ENCODE data around the gene OSTF1. TPM values are rescaled to one million over a fixed set of nuclear protein-coding genes. Genes with fewer than 3 reads are reported as not detected.
A peak's percentile ranks its signal among the peaks of the same experiment; 100 is the strongest.

Gene OSTF1
- total RNA-seq, 1 donor from 2014 or later = 18.9 TPM

DNA sequence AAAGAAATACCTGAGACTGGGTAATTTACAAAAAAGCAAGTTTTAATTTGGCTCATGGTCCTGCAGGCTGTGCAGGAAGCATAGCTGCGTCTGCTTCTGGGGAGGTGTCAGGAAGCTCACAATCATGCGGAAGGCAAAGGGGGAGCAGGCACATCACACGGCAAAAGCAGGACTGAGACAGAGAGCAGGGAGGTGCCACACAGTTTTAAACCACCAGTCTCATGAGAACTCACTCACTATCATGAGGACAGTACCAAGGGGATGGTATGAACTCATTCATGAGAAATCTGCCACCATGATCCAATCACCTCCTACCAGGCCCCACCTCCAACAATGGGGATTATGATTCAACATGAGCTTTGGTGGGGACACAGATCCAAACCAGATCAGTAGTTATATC lies 96.2 kb downstream of the OSTF1 start:
- DNase-seq = no peak
- Histone ChIP-seq H3K4me3 (no peak overlapping the region), H3K27me3 (ENCODE audit: low read depth) (no peaks in the 10 kb centered on the region), H3K9me3 (replicated peaks) (no peaks in the 10 kb centered on the region), H3K36me3 (peaks cover 11% of the 10 kb centered on the region), H3K4me1 (no peaks in the 10 kb centered on the region), H3K27ac (replicated peaks) (no peak overlapping the region)
- TF ChIP-seq, protein P1, sequence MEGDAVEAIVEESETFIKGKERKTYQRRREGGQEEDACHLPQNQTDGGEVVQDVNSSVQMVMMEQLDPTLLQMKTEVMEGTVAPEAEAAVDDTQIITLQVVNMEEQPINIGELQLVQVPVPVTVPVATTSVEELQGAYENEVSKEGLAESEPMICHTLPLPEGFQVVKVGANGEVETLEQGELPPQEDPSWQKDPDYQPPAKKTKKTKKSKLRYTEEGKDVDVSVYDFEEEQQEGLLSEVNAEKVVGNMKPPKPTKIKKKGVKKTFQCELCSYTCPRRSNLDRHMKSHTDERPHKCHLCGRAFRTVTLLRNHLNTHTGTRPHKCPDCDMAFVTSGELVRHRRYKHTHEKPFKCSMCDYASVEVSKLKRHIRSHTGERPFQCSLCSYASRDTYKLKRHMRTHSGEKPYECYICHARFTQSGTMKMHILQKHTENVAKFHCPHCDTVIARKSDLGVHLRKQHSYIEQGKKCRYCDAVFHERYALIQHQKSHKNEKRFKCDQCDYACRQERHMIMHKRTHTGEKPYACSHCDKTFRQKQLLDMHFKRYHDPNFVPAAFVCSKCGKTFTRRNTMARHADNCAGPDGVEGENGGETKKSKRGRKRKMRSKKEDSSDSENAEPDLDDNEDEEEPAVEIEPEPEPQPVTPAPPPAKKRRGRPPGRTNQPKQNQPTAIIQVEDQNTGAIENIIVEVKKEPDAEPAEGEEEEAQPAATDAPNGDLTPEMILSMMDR (IDR thresholded peaks at IDR 0.05; ENCODE audit: borderline replicate concordance) = no peak
- intact Hi-C loops (cut with micrococcal nuclease) = no loop called here

DNA sequence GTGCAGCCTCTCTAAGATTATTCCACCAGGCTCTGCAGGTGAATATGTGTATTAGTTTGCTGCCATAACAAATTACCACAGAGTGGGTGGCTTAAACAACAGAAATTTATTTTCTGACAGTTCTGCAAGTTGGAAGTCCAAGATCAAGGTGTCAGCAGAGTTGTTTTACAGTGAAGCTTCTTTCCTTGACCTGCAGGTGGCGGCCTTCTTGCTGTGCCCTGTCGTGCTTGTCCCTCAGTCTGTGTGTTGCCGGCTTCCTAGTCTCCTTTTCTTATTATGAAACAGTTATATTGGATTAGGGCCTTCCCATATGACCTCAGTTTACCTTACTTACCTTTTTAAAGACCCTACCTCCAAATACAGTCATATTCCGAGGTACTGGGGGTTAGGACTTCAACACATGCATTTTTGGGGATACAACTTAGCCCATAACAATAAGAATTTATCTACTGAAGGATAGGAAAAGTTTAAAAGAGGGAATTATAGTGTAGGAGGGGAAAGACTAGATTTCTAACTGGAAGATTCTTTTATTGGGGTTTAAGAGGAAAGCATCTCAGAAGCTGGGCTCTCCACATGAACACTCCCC lies 97.4 kb downstream of the OSTF1 start:
- TF ChIP-seq, protein P1 (IDR thresholded peaks at IDR 0.05; ENCODE audit: borderline replicate concordance) = peak; percentile 62
- intact Hi-C loops (cut with micrococcal nuclease) = no loop called here
- no peaks in the 10 kb centered on the region for H3K4me1 ChIP-seq
- peaks cover 6% of the 10 kb centered on the region for H3K36me3 ChIP-seq
- H3K4me3 ChIP-seq = no peak overlapping the region
- H3K27me3 ChIP-seq (ENCODE audit: low read depth) = no peaks in the 10 kb centered on the region
- DNase-seq = no peak
- no peak overlapping the region for H3K27ac ChIP-seq (replicated peaks)
- no peaks in the 10 kb centered on the region for H3K9me3 ChIP-seq (replicated peaks)

DNA sequence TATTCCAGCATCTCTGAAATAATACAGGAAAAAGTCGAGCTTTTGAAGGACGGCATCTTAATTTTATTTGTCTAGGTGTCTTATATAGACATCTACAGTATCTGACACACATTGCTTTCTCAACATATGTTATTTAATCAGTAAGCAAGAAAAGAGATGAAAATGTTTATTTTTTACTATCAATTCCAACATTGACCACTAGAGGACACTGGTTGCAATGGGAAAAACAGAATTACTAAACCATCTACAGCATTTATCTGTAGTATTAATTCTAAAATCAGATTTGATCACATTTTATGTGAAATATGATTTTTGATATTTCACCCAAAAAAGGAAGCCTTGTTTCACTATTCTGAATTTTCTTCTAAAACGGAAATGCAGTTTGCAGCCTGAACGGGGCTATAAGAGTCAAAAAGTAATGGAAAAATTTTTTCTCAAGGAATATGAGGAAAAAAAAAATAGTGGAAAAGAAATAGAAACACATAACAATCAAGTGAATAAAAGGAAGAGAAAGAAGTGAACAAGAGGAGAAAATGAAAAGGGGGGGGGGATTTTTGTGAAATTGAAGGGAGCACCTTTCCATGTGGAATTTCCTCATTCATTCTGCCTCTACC lies 98.6 kb downstream of the OSTF1 start:
- H3K4me3 ChIP-seq = no peak overlapping the region
- peaks cover 6% of the 10 kb centered on the region for H3K36me3 ChIP-seq
- H3K9me3 ChIP-seq (replicated peaks) = no peaks in the 10 kb centered on the region
- intact Hi-C loops (cut with micrococcal nuclease) = no loop called here
- TF ChIP-seq, protein P1 (IDR thresholded peaks at IDR 0.05; ENCODE audit: borderline replicate concordance) = peak; percentile 86
- H3K27ac ChIP-seq (replicated peaks) = no peak overlapping the region
- no peaks in the 10 kb centered on the region for H3K27me3 ChIP-seq (ENCODE audit: low read depth)
- DNase-seq = no peak
- H3K4me1 ChIP-seq = no peaks in the 10 kb centered on the region

DNA sequence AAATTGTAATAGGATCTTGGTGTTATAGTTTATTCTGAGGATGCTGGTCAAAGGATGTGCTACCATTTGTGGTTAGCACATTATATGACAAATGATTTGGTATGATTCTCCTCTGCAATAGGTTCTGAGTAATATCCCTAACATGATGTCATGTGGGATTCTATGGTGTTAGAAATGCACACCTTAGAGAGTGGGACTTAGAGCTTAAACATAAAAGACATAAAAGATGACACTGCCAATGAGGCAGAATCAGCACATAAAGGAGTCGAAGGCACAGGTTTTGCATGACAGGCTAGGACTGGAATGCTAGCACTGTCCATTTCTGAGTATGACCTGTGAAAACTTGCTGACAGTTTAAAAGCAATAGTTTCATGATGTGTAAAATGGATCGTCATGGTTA lies 100.4 kb downstream of the OSTF1 start:
- TF ChIP-seq, protein P1 (IDR thresholded peaks at IDR 0.05; ENCODE audit: borderline replicate concordance) = no peak
- no peaks in the 10 kb centered on the region for H3K9me3 ChIP-seq (replicated peaks)
- H3K27ac ChIP-seq (replicated peaks) = no peak overlapping the region
- H3K36me3 ChIP-seq = peaks cover under 1% of the 10 kb centered on the region
- H3K27me3 ChIP-seq (ENCODE audit: low read depth) = no peaks in the 10 kb centered on the region
- no peak overlapping the region for H3K4me3 ChIP-seq
- intact Hi-C loops (cut with micrococcal nuclease) = no loop called here
- H3K4me1 ChIP-seq = no peaks in the 10 kb centered on the region
- no peak for DNase-seq

DNA sequence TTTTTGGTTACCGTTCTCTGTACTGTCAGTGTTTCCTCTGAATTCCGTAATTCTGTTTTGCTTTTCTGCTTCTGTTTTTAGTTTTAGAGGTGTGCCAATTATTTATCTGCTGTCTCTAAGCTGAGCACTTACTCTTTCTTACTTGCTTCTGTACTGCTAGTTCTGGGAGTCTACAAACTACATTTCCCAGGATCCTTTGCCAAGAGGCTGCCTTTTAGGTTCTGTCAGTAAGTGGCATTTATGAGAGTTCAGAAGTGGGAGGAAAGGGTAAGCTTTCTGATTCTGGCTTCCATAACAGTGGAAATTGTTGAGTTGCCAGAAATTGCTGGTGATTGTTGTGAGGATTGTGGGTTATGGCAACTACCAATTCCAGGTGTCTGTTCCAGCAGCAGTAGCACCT lies 102.4 kb downstream of the OSTF1 start:
- Histone ChIP-seq H3K36me3 (no peaks in the 10 kb centered on the region), H3K4me3 (no peak overlapping the region), H3K27me3 (ENCODE audit: low read depth) (no peaks in the 10 kb centered on the region), H3K4me1 (no peaks in the 10 kb centered on the region), H3K27ac (replicated peaks) (no peak overlapping the region), H3K9me3 (replicated peaks) (no peaks in the 10 kb centered on the region)
- DNase-seq = no peak
- TF ChIP-seq, protein P1 (IDR thresholded peaks at IDR 0.05; ENCODE audit: borderline replicate concordance) = no peak
- intact Hi-C loops (cut with micrococcal nuclease) = loop anchor here (10.0 kb wide), 2 partner anchors 664 to 1114 kb away; no protein-coding TSS in a partner anchor

Other genes with a start within 250 kb of the OSTF1 start
- 0.30 TPM for gene TRPM6, start 200.6 kb upstream of the OSTF1 start, total RNA-seq
- 2.0 TPM for gene C9orf40, start 135.6 kb upstream of the OSTF1 start, total RNA-seq
- gene CARNMT1, start 60.2 kb upstream of the OSTF1 start, total RNA-seq = 11.7 TPM
- gene NMRK1, start 359 bp upstream of the OSTF1 start, total RNA-seq = 13.8 TPM

All from left ventricle myocardium inferior (tissue), 1 donor.